Activated CD8-positive, alpha-beta memory T cell treated with anti-CD3 and anti-CD28 coated beads, Interleukin-2, amount 10 ng/mL, durations not matched to agents 7 days and 5 days (primary cell): Measurements from ENCODE around the gene SOX18. TPM values are rescaled to one million over a fixed set of nuclear protein-coding genes. Genes with fewer than 3 reads are reported as not detected.

Experiments
- ATAC-seq: fragments of 150-1000 bp; cut with Tn5 transposase; one replicate; pipeline ENCODE4 v1.10.0; 2021; ENCODE audit warnings: moderate library complexity
- CTCF ChIA-PET: fragments of 350-600 bp; sonication (Branson Sonifier 250); formaldehyde crosslinking; loops from one replicate; lab custom pipeline; 2021; ENCODE audit warnings: antibody characterized with exemption; lab: Charles Lee
- DNase-seq: peaks from one replicate; pipeline ENCODE4 v3.0.0-alpha.2; 2020
- H3K27ac Mint-ChIP-seq: one replicate; pipeline ENCODE4 v1.8.0; 2021; ENCODE audit warnings: mild to moderate bottlenecking, mixed read lengths
- H3K27me3 Mint-ChIP-seq: one replicate; pipeline ENCODE4 v1.8.0; 2021; ENCODE audit warnings: mixed read lengths
- H3K36me3 Mint-ChIP-seq: one replicate; pipeline ENCODE4 v1.8.0; 2021; ENCODE audit warnings: mild to moderate bottlenecking, mixed read lengths
- H3K4me1 Mint-ChIP-seq: one replicate; pipeline ENCODE4 v1.8.0; 2021; ENCODE audit warnings: mixed read lengths
- H3K4me3 Mint-ChIP-seq: one replicate; pipeline ENCODE4 v1.8.0; 2021; ENCODE audit warnings: mild to moderate bottlenecking, moderate library complexity, mixed read lengths
- H3K9me3 Mint-ChIP-seq: one replicate; pipeline ENCODE4 v1.8.0; 2022; ENCODE audit warnings: low read depth, mixed read lengths
- total RNA-seq, 2 experiments: library from RNA; stranded (reverse); gene quantifications; one replicate each; pipeline ENCODE4 v1.2.3, GENCODE V29; 2021

The SOX18 gene
- total RNA-seq, 2 experiments from 2014 or later: 0.20 to 1.8 TPM

DNA sequence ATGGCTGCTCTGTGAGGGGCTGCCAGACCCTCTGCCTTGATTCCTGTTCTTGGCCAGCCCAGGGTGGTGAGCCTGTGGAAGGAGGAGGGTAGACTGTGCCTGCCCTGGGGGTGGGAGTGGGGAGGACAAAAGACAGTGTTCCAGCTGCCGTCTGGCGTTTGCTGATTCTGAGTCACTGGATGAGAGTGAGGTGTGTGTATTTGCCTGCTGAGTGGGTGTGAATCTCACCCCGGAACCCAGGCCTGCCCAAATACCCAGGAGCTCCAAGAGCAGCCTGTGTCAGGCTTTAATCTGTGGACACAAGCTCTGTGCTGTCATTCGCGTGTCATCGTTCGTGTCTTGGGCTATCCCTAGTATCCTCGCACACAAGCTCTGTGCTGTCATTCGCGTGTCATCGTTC lies 37.4 kb upstream of the SOX18 start:
- H3K36me3 Mint-ChIP-seq: no peaks in the 10 kb centered on the region
- ATAC-seq (no peak), DNase-seq (no peak)
- H3K4me3 Mint-ChIP-seq: no peak overlapping the region
- peaks cover 2% of the 10 kb centered on the region for H3K9me3 Mint-ChIP-seq
- H3K27me3 Mint-ChIP-seq: peaks cover 27% of the 10 kb centered on the region
- peaks cover 16% of the 10 kb centered on the region for H3K4me1 Mint-ChIP-seq
- no peak overlapping the region for H3K27ac Mint-ChIP-seq
- CTCF ChIA-PET: interaction anchor here (1.0 to 4.8 kb wide), 4 partner anchors 9 to 48 kb away, joined by 3 to 30 read pairs (median 4); no protein-coding TSS in a partner anchor

DNA sequence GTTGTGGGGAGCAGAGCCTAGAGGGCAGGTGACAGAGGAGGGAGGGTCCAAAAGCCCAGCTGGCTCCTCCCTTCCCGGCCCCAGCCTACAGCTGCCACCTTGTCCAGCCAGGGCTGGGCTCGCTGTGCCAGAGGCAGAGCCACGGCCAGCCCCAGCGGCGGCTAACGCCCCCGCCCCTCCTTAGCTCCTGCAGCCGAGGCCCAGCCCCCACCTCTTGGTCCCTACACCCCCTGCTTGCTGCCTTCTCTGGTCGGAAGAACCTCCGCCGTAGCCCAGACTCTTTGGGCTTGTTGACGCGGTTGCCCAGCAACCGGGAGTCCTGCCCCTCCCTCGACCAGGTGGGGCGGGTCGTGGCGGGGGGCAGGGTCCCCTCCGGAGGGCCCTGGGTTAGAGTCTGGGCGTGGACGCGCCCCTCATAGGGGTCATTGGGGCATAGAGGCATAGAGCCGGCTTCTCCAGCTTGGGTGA lies 35.3 kb upstream of the SOX18 start:
- DNase-seq: no peak
- Mint-ChIP-seq H3K36me3 (no peaks in the 10 kb centered on the region), H3K27me3 (peaks cover 30% of the 10 kb centered on the region), H3K4me3 (peak overlapping the region; percentile 54), H3K27ac (no peak overlapping the region), H3K9me3 (peaks cover 2% of the 10 kb centered on the region), H3K4me1 (peaks cover 22% of the 10 kb centered on the region)
- CTCF ChIA-PET: interaction anchor here (1.2 to 8.4 kb wide), 10 partner anchors 11 to 201 kb away, joined by 4 to 110 read pairs (median 6); partner anchors contain the start of gene TCEA2
- no peak for ATAC-seq

- peaks cover 1% of the 10 kb centered on the region for H3K36me3 Mint-ChIP-seq
- no peak within 1 kb of the TSS for H3K27ac Mint-ChIP-seq
- H3K27me3 Mint-ChIP-seq: peaks cover 30% of the 10 kb centered on the region
- H3K4me1 Mint-ChIP-seq: peaks cover 22% of the 10 kb centered on the region
- DNase-seq (no peak), ATAC-seq (no peak)
- CTCF ChIA-PET: interaction anchor here (0.7 to 8.4 kb wide), 17 partner anchors 12 to 588 kb away, joined by 3 to 110 read pairs (median 5); partner anchors contain the start of genes NPBWR2, PCMTD2, SAMD10 and TCEA2
- H3K9me3 Mint-ChIP-seq: peaks cover 2% of the 10 kb centered on the region
- H3K4me3 Mint-ChIP-seq: peak within 1 kb of the TSS; percentile 58
Observed at GRCh38 chr20:64083804-64084684, 34.6 kb upstream of the SOX18 start, which contains the start of gene LKAAEAR1. Gene LKAAEAR1, minus strand, starts transcription at chr20:64084398. Its CDS starts 179 bp downstream, at chr20:64084219.

DNA sequence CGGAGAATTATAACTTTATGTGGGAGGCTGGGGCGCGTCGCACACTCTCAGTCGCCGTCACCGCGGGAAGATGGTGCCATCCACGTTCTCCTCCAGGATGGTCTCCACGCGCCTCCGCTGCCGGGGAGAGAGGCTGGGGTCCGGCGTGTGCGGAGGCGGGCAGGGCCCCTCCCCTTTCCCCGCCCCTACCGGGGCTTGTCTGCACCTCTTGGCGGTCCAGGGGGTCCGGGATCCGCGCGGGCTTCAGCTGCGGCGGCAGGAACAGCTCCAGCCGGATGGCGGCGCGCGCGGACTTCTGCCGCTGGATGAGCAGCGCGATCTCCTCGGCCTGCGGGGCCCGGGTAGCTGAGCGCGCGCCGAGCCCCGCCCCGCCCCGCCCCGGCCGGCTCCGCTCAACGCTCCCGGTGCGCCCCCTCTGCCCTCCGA lies 34.0 kb upstream of the SOX18 start:
- ATAC-seq: peak; percentile 48
- peak; percentile 78 for DNase-seq
- Mint-ChIP-seq H3K36me3 (peaks cover 4% of the 10 kb centered on the region), H3K9me3 (peaks cover 2% of the 10 kb centered on the region), H3K4me3 (peak overlapping the region; percentile 58), H3K27me3 (peaks cover 30% of the 10 kb centered on the region), H3K4me1 (peaks cover 22% of the 10 kb centered on the region), H3K27ac (no peak overlapping the region)
- CTCF ChIA-PET: interaction anchor here (0.7 to 8.4 kb wide), 17 partner anchors 12 to 587 kb away, joined by 3 to 110 read pairs (median 5); partner anchors contain the start of genes NPBWR2, PCMTD2, SAMD10 and TCEA2

GRCh38 chr20:64082820-64083377 lies 33.5 kb upstream of the SOX18 start:
- no peak for ATAC-seq
- DNase-seq: no peak
- H3K27ac Mint-ChIP-seq: no peak overlapping the region
- peaks cover 22% of the 10 kb centered on the region for H3K4me1 Mint-ChIP-seq
- peaks cover 5% of the 10 kb centered on the region for H3K36me3 Mint-ChIP-seq
- H3K9me3 Mint-ChIP-seq: peaks cover 2% of the 10 kb centered on the region
- peaks cover 30% of the 10 kb centered on the region for H3K27me3 Mint-ChIP-seq
- peak overlapping the region; percentile 58 for H3K4me3 Mint-ChIP-seq
- CTCF ChIA-PET: interaction anchor here (1.0 to 8.4 kb wide), 15 partner anchors 13 to 587 kb away, joined by 3 to 110 read pairs (median 5); partner anchors contain the start of genes NPBWR2, PCMTD2, SAMD10 and TCEA2

DNA sequence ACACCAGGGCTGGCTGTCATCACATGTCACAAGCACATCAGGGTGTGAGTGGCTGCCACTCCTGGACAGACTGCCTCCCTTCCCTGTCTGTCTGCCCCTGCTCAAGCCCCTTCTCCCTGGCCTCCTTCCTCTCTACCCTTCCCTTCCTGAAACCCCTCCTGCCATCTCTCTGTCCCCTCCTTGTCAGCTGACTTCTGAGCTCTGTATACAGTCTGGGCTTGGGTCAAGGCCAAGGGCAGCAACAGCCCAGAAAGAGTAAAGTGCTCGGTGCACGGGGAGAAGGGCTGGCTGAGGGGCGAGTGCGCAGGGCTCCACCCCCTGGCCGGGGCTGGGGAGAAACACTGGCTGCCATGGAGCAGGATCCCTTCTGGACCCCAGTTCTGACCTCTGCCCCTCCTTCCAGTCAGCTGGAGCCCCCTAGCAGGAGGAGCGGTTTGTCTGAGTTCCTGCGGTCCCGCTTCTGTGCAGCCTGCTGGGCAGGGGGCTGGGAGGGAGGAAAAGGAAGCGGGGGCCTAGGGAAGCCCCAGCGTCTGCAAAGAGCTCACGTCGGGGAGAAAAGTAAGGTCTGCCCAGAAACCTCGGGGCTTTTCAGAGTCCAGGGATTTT lies 32.8 kb upstream of the SOX18 start:
- ATAC-seq: no peak
- Mint-ChIP-seq H3K36me3 (peaks cover 9% of the 10 kb centered on the region), H3K4me3 (no peak overlapping the region), H3K9me3 (peaks cover 2% of the 10 kb centered on the region), H3K4me1 (peaks cover 23% of the 10 kb centered on the region), H3K27ac (no peak overlapping the region), H3K27me3 (peaks cover 30% of the 10 kb centered on the region)
- CTCF ChIA-PET: interaction anchor here (1.4 to 8.4 kb wide), 4 partner anchors 39 to 102 kb away, joined by 3 to 110 read pairs (median 18); no protein-coding TSS in a partner anchor
- DNase-seq: no peak

DNA sequence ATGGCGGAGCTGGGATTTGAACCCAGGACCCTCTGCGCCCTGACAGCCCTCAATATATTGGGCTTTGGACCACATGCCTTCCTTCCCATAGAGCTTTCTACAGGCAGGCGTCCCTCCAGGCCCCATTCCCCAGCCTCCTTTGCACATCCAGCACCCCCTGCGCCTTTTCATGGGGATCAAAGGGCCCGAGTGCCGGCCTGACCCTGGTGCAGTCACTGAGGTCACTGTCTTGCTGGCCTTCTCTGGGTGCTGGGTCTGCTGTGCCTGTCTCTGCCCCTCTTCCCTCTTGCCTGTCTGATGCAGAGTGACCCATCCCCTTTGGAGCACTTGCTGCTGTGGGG lies 32.2 kb upstream of the SOX18 start:
- peaks cover 30% of the 10 kb centered on the region for H3K27me3 Mint-ChIP-seq
- DNase-seq (no peak), ATAC-seq (no peak)
- no peak overlapping the region for H3K27ac Mint-ChIP-seq
- CTCF ChIA-PET: interaction anchor here (1.4 to 8.4 kb wide), 5 partner anchors 14 to 101 kb away, joined by 3 to 110 read pairs (median 35); no protein-coding TSS in a partner anchor
- H3K4me1 Mint-ChIP-seq: peaks cover 26% of the 10 kb centered on the region
- H3K36me3 Mint-ChIP-seq: peaks cover 10% of the 10 kb centered on the region
- H3K9me3 Mint-ChIP-seq: peaks cover under 1% of the 10 kb centered on the region
- H3K4me3 Mint-ChIP-seq: no peak overlapping the region

GRCh38 chr20:64080813-64081623 lies 31.6 kb upstream of the SOX18 start:
- no peaks in the 10 kb centered on the region for H3K9me3 Mint-ChIP-seq
- DNase-seq: no peak
- H3K4me1 Mint-ChIP-seq: peaks cover 31% of the 10 kb centered on the region
- peaks cover 26% of the 10 kb centered on the region for H3K27me3 Mint-ChIP-seq
- CTCF ChIA-PET: interaction anchor here (0.9 to 8.4 kb wide), 6 partner anchors 14 to 101 kb away, joined by 3 to 110 read pairs (median 19); no protein-coding TSS in a partner anchor
- peak overlapping the region; percentile 67 for H3K4me3 Mint-ChIP-seq
- peak overlapping the region; percentile 62 for H3K27ac Mint-ChIP-seq
- peaks cover 10% of the 10 kb centered on the region for H3K36me3 Mint-ChIP-seq
- no peak for ATAC-seq

- DNase-seq (no peak), ATAC-seq (peak; percentile 8)
- Mint-ChIP-seq H3K4me1 (peaks cover 38% of the 10 kb centered on the region), H3K27ac (peak within 1 kb of the TSS; percentile 88), H3K9me3 (no peaks in the 10 kb centered on the region), H3K36me3 (peaks cover 13% of the 10 kb centered on the region), H3K27me3 (peaks cover 17% of the 10 kb centered on the region), H3K4me3 (peak within 1 kb of the TSS; percentile 87)
- CTCF ChIA-PET: interaction anchor here (0.9 to 8.4 kb wide), 10 partner anchors 13 to 543 kb away, joined by 3 to 110 read pairs (median 6); partner anchors contain the start of genes PRPF6 and PTK6
Observed at GRCh38 chr20:64080013-64080812, 30.8 kb upstream of the SOX18 start, which contains the start of gene OPRL1. Gene OPRL1, plus strand, starts transcription at chr20:64080082. Its CDS starts 12,639 bp downstream, at chr20:64092721.

DNA sequence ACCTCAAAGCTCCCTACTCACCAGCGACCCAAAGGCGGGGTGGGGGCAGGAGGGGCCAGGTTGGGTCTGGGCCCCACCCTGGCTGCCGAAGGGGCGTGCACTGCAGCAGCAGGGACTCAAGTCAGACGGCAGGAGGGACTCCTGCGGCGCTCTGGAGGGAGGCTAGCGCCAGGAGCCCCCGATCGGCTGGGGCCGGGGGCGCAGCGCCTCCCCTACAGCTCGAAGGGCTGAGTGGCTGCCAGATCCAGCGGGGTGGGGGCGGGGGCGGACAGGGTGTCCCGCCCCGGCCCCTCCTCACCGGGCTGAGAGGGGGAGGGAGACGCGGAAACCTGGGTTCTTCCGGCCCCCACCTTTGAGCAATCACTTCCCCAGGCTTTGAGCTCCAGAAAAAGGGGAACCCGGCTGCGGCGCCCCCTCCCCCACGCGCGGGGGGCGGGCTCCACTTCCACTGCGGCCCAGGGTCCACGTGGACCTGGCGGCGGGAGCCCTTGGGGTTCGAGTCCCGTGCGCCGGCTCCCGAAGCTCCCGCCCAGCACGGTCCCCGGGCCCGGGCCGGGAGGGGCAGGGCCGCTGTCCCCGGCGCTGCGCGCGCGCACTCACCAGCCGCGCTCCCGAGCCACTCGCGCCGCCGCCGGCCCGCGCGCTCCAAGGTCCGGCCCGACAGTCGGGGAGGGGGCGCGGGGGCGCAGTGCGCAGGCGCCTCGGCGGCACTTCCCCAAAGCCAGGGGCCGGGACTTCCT lies 30.0 kb upstream of the SOX18 start, which contains the start of gene RGS19:
Gene RGS19, minus strand, starts transcription at position 246 of the 740 bp plus-strand sequence. CDS start 2,632 bp downstream, outside the sequence.
- Mint-ChIP-seq H3K27me3 (peaks cover 12% of the 10 kb centered on the region), H3K4me3 (peak within 1 kb of the TSS; percentile 87), H3K9me3 (no peaks in the 10 kb centered on the region), H3K4me1 (peaks cover 40% of the 10 kb centered on the region), H3K27ac (peak within 1 kb of the TSS; percentile 88), H3K36me3 (peaks cover 17% of the 10 kb centered on the region)
- CTCF ChIA-PET: interaction anchor here (1.0 to 8.4 kb wide), 9 partner anchors 12 to 542 kb away, joined by 5 to 110 read pairs (median 8); partner anchors contain the start of genes PRPF6 and PTK6
- DNase-seq (peak; percentile 85), ATAC-seq (peak; percentile 52)
